SU-DHL-6 (cell line): ENCODE measurements around the gene PSMC3IP.

ENCODE experiments used
- CTCF ChIP-seq: fragments of 200-600 bp; sonication (generic); IDR thresholded peaks from one replicate; pipeline ENCODE4 v1.5.1; 2017; ENCODE audit warnings: antibody characterized with exemption, mild to moderate bottlenecking, low read length, moderate library complexity; ENCODE audit not compliant: insufficient read depth, poor library complexity, severe bottlenecking
- EZH2phosphoT487 ChIP-seq: fragments of 200-600 bp; sonication (generic), shearing (Covaris generic); conservative IDR thresholded peaks from 2 replicates; pipeline ENCODE4 v1.6.1; 2018; ENCODE audit warnings: mild to moderate bottlenecking, antibody characterized with exemption, low read length, moderate library complexity, mixed read lengths

- TF ChIP-seq CTCF = no peak
- TF ChIP-seq EZH2phosphoT487 = no peak
Measured at GRCh38 chr17:42529061-42529460, 48.5 kb downstream of the PSMC3IP start.
